Heart right ventricle (tissue), 16 donors: ENCODE data around the gene JUND. TPM values are rescaled to one million over a fixed set of nuclear protein-coding genes. Genes with fewer than 3 reads are reported as not detected.
A peak's percentile ranks its signal among the peaks of the same experiment; 100 is the strongest.

ENCODE experiments used
- ATAC-seq, 8 donors: fragments of 200-7000 bp; cut with Tn5 transposase; one replicate each; pipeline ENCODE4 v1.9.1; 2020; ENCODE audit warnings: mild to moderate bottlenecking in 8 of 8, moderate library complexity in 8 of 8, moderate number of reproducible peaks in 1 of 8
- DNase-seq, 2 donors: peaks; one replicate each; pipeline ENCODE4 v3.0.0-alpha.2; 2020
- H3K27ac ChIP-seq, 10 donors: fragments of 200-600 bp; sonication (generic) in 2 of 10; one replicate each; pipeline versions ENCODE4 v1.5.0 to v1.8.0; 2020 to 2022; ENCODE audit warnings: mild to moderate bottlenecking in 3 of 10
- H3K27me3 ChIP-seq, 7 donors: fragments of 200-600 bp; one replicate each; pipeline ENCODE4 v1.8.0; 2021 to 2022; ENCODE audit warnings: mild to moderate bottlenecking in 2 of 7
- H3K36me3 ChIP-seq, 9 donors: fragments of 200-600 bp; sonication (generic) in 1 of 9; one replicate each; pipeline versions ENCODE4 v1.5.0 to v1.8.0; 2020 to 2022; ENCODE audit warnings: mild to moderate bottlenecking in 2 of 9
- H3K4me1 ChIP-seq, 9 donors: fragments of 200-600 bp; sonication (generic) in 1 of 9; one replicate each; pipeline versions ENCODE4 v1.5.0 to v1.8.0; 2020 to 2022; ENCODE audit warnings: mild to moderate bottlenecking in 4 of 9
- H3K4me3 ChIP-seq, 10 donors: fragments of 200-600 bp; sonication (generic) in 2 of 10; one replicate each; pipeline versions ENCODE4 v1.5.0 to v1.8.0; 2020 to 2022; ENCODE audit warnings: mild to moderate bottlenecking in 7 of 10, moderate library complexity in 2 of 10
- H3K9me3 ChIP-seq, 11 donors: fragments of 200-600 bp in 10 of 11; sonication (generic) in 2 of 11; one replicate each; pipeline versions ENCODE4 v1.5.0 to v1.8.0; 2013 to 2022; ENCODE audit warnings: mild to moderate bottlenecking in 2 of 11, control low read depth in 1 of 11, moderate library complexity in 1 of 11
- WGBS, 2 donors: extraction: QIAGEN DNeasy Blood & Tissue Kit; methylation state at CpG; one replicate each; pipeline ENCODE4 v1.1.7; 2013; ENCODE audit warnings: inconsistent platforms in 1 of 2; 5-methylcytosine and 5-hydroxymethylcytosine counted together
- intact Hi-C, 10 donors: fragments of 100-400 bp; cut with DNase I; formaldehyde crosslinking; loops; one replicate each; pipeline versions ENCODE4 v1.11.1 to v1.14.2; 2022
- polyA plus RNA-seq, 2 donors: library from polyadenylated mRNA; stranded (reverse); fragments of 200-250 nt; gene quantifications; one replicate each; pipeline ENCODE4 v1.2.3, GENCODE V29; 2013
- total RNA-seq, 10 donors: library from RNA; stranded (reverse); fragmentation: NEBNext Ultra II Directional in 3 of 10; extraction: Animal tissue kit (Norgen Biotek cat#: 25700) in 3 of 10; gene quantifications; one replicate each; pipeline versions ENCODE4 v1.2.1 to v1.2.4, GENCODE V29; 2021 to 2023
- TF ChIP-seq, protein P1 (sequence below), 9 donors: fragments of 200-600 bp; sonication (generic) in 2 of 9; IDR thresholded peaks; one replicate each; pipeline versions ENCODE4 v1.5.0 to v1.8.0; 2021 to 2022; ENCODE audit warnings: antibody characterized with exemption in 9 of 9, mild to moderate bottlenecking in 5 of 9, moderate library complexity in 1 of 9
- donor health status: Arrhythmogenic right ventricular cardiomyopathy.
- donor health status: ischemic (EF 13 %, LVEDD 7.1; RV severe dilation, severe dysfunction).
- donor health status: healthy with polysubstance abuse.
- donor health status: DM: no; HTN: yes; CAD: no.
- donor health status: DM: no; HTN: no; CAD: no.
- donor health status: ischemic (EF 25% LVEDD 6.9; RV normal size, moderate dysfunction).
- donor health status: ischemic (EF 25% LVEDD 5.7; RV mildly dilated, moderate dysfunction).
- donor health status: healthy.
- donor health status: DM: yes; HTN: yes; CAD: no.
- donor health status: Ischemic cardiomyopathy.
- donor health status: ischemic (EF 35%, LVEDD 5.7; RV mildly dilated, moderate dysfunction).
- donor health status: nonischemic (EF 11% LVEDD 7.7; RV severe dilation, severe dysfunction).
- donor health status: DM: yes; HTN: yes; CAD: no.
- donor health status: PGD.
- donor health status: ischemic (EF 29% LVEDD 5.4; RV normal size, mild dysfunction).
- donor health status: nonischemic (EF 23%, LVEDD 6.1; RV moderate dilation, normal function).

The JUND gene
- total and polyA plus RNA-seq, 12 donors = 93.7 to 278 (median 133) TPM

DNA sequence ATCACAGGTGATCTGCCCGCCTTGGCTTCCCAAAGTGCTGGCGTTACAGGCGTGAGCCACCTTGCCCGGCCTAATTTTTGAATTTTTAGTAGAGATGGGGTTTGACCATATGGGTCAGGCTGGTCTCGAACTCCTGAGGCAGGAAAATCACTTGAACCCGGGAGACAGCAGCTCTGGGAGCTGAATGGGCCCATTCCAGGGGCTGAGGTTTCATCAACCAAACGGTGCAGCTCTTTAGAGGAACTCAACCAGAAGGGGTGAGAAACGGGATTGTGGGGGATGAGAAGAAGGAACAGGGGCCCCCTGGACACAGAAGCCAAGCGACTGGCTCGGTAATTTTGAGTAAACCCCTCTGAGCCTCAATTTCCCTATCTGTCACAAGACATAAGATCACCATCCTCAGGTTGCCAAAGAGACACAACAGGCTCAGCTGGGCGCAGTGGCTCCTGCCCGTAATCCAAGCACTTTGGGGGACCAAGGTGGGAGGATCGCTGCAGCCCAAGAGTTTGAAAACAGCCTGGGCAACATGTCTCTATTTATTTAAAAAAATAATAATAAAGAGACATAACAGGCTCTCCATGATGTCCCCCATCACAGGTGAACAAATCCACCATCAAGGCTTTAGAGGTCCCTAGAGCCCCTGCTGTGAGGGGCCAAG lies 7.7 kb downstream of the JUND start:
- ATAC-seq = no peak
- Histone ChIP-seq H3K4me3 (no peak overlapping the region), H3K36me3 (peaks cover 0 to 36% (median 10%) of the 10 kb centered on the region in 9 donors), H3K4me1 (peaks cover 12 to 52% (median 44%) of the 10 kb centered on the region in 9 donors), H3K9me3 (no peaks in the 10 kb centered on the region), H3K27ac (peak overlapping the region in 5 of 10 donors; percentile 72 to 90 (median 78)), H3K27me3 (no peaks in the 10 kb centered on the region)
- TF ChIP-seq, protein P1, sequence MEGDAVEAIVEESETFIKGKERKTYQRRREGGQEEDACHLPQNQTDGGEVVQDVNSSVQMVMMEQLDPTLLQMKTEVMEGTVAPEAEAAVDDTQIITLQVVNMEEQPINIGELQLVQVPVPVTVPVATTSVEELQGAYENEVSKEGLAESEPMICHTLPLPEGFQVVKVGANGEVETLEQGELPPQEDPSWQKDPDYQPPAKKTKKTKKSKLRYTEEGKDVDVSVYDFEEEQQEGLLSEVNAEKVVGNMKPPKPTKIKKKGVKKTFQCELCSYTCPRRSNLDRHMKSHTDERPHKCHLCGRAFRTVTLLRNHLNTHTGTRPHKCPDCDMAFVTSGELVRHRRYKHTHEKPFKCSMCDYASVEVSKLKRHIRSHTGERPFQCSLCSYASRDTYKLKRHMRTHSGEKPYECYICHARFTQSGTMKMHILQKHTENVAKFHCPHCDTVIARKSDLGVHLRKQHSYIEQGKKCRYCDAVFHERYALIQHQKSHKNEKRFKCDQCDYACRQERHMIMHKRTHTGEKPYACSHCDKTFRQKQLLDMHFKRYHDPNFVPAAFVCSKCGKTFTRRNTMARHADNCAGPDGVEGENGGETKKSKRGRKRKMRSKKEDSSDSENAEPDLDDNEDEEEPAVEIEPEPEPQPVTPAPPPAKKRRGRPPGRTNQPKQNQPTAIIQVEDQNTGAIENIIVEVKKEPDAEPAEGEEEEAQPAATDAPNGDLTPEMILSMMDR (IDR thresholded peaks at IDR 0.05) = no peak
- no peak for DNase-seq
- 94 to 96% methylated on average over 13 of the region's 13 CpGs for WGBS, 2 donors
- intact Hi-C loops = loop anchor here in 2 of 10 donors (10.0 kb wide), 2 partner anchors 131 to 141 kb away; partner anchors contain the start of gene SSBP4 (in 1 of the 2)

- intact Hi-C loops = loop anchor here in 2 of 10 donors (10.0 kb wide), 2 partner anchors 133 to 143 kb away; partner anchors contain the start of gene SSBP4 (in 1 of the 2)
- TF ChIP-seq, protein P1 (IDR thresholded peaks at IDR 0.05) = no peak
- no peaks in the 10 kb centered on the region for H3K27me3 ChIP-seq
- H3K27ac ChIP-seq = no peak overlapping the region
- H3K4me1 ChIP-seq = peaks cover 8 to 30% (median 25%) of the 10 kb centered on the region in 9 donors
- ATAC-seq (no peak), DNase-seq (no peak)
- H3K4me3 ChIP-seq = no peak overlapping the region
- no peaks in the 10 kb centered on the region for H3K9me3 ChIP-seq
- H3K36me3 ChIP-seq = peaks cover 0 to 37% (median 10%) of the 10 kb centered on the region in 9 donors
- WGBS, 2 donors = 69 to 70% methylated on average over 6 of the region's 6 CpGs
Observed at GRCh38 chr19:18271433-18271841, 10.0 kb downstream of the JUND start.

DNA sequence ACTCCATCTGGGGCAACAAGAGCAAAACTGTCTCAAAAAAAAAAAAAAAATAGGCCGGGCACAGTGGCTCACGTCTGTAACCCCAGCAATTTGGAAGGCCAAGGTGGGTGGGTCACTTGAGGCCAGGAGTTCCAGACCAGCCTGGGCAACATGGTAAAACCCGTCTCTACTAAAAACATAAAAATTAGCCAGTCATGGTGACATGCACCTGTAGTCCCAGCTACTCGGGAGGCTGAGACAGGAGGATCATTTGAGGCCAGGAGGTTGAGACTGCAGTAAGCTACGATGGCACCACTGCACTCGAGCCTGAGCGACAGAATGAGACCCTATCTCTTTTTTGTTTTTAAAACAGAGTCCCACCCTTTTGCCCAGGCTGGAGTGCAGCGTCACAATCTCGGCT lies 11.1 kb downstream of the JUND start:
- no peak overlapping the region for H3K27ac ChIP-seq
- no peaks in the 10 kb centered on the region for H3K9me3 ChIP-seq
- peaks cover 0 to 39% (median 15%) of the 10 kb centered on the region in 9 donors for H3K36me3 ChIP-seq
- DNase-seq = no peak
- 89 to 95% methylated on average over 9 of the region's 9 CpGs for WGBS, 2 donors
- H3K4me3 ChIP-seq = no peak overlapping the region
- TF ChIP-seq, protein P1 (IDR thresholded peaks at IDR 0.05) = no peak
- H3K27me3 ChIP-seq = no peaks in the 10 kb centered on the region
- H3K4me1 ChIP-seq = peaks cover 7 to 19% (median 14%) of the 10 kb centered on the region in 9 donors
- intact Hi-C loops = loop anchor here in 2 of 10 donors (10.0 kb wide), 2 partner anchors 134 to 144 kb away; partner anchors contain the start of gene SSBP4 (in 1 of the 2)
- no peak for ATAC-seq

DNA sequence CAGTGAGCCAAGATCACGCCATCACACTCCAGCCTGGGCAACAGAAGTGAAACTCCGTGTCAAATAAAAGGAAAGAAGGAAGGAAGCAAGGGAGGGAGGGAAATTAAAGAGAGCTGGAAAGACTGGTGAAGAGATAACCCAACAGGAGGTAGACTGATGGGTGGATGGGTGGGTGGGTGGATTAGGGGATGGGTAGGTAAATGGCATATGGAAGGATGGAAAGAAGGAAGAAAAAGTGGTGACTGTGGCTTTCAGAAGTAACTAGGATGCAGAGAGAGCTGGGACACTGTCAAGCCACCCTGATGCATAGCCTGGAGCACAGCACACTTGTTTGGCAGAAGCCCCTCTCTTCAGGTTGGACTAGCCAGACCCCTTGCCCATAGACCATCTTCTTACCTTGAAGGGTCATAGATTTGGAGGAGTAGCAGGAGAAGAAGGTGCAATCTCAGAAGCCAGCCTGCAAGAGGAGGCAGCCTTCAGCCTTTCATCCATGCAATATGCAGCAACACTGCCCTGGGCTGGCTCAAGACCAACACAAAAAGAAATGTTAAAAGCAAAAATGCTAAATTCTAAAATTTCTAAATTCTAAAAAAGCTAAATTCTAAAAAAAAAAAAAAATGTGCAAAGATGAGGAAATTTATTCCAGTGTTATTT lies 12.2 kb downstream of the JUND start:
- ATAC-seq = no peak
- Histone ChIP-seq H3K27me3 (no peaks in the 10 kb centered on the region), H3K4me3 (no peak overlapping the region), H3K27ac (no peak overlapping the region), H3K36me3 (peaks cover 0 to 50% (median 15%) of the 10 kb centered on the region in 9 donors), H3K9me3 (no peaks in the 10 kb centered on the region), H3K4me1 (peaks cover 0 to 7% (median 3%) of the 10 kb centered on the region in 9 donors)
- intact Hi-C loops = loop anchor here in 1 of 10 donors (10.0 kb wide), 1 partner anchor 126 kb away; the partner anchor contains the start of gene LRRC25
- TF ChIP-seq, protein P1 (IDR thresholded peaks at IDR 0.05) = no peak
- no peak for DNase-seq
- WGBS, 2 donors = 72 to 80% methylated on average over 2 of the region's 2 CpGs
